Measurements from ENCODE around the gene FAM180A.
"Not testable (repeated sequence)": the region's sequence is repeated elsewhere in the genome, so short reads cannot be mapped to it uniquely, and the experiment has no call there.

The FAM180A gene

GRCh38 chr7:135741905-135742304 is 6.7 kb downstream of the FAM180A start:
- Histone ChIP-seq H3K9me3 (ENCODE audit: insufficient read depth, low read length) (no peaks in the 10 kb centered on the region), H3K4me3 (ENCODE audit: insufficient read length, low read depth) (no peak overlapping the region), H3K27me3 (ENCODE audit: insufficient read depth, insufficient read length) (no peaks in the 10 kb centered on the region), H3K36me3 (ENCODE audit: insufficient read depth, insufficient read length, low read length) (no peaks in the 10 kb centered on the region), H3K4me1 (ENCODE audit: insufficient read depth, insufficient read length) (no peaks in the 10 kb centered on the region), H3K9ac (ENCODE audit: insufficient read length, low read depth) (no peak overlapping the region)
- no peak for TF ChIP-seq ZNF274 (IDR thresholded peaks at IDR 0.05; ENCODE audit: low read depth, low read length)
- no peak for TF ChIP-seq SUZ12 (IDR thresholded peaks at IDR 0.05; ENCODE audit: extremely low read depth, insufficient read depth, insufficient read length)
- TF ChIP-seq YY1 (IDR thresholded peaks at IDR 0.05; ENCODE audit: insufficient read depth, insufficient read length): no peak
- DNase-seq (ENCODE audit: low read depth, low spot score): no peak

- Histone ChIP-seq H3K9ac (ENCODE audit: insufficient read length, low read depth) (no peak overlapping the region), H3K9me3 (ENCODE audit: insufficient read depth, low read length) (no peaks in the 10 kb centered on the region), H3K4me1 (ENCODE audit: insufficient read depth, insufficient read length) (no peaks in the 10 kb centered on the region), H3K27me3 (ENCODE audit: insufficient read depth, insufficient read length) (no peaks in the 10 kb centered on the region), H3K4me3 (ENCODE audit: insufficient read length, low read depth) (no peak overlapping the region), H3K36me3 (ENCODE audit: insufficient read depth, insufficient read length, low read length) (no peaks in the 10 kb centered on the region)
- TF ChIP-seq ZNF274 (IDR thresholded peaks at IDR 0.05; ENCODE audit: low read depth, low read length): no peak
- no peak for TF ChIP-seq YY1 (IDR thresholded peaks at IDR 0.05; ENCODE audit: insufficient read depth, insufficient read length)
- TF ChIP-seq SUZ12 (IDR thresholded peaks at IDR 0.05; ENCODE audit: extremely low read depth, insufficient read depth, insufficient read length): no peak
- no peak for DNase-seq (ENCODE audit: low read depth, low spot score)
Measured at GRCh38 chr7:135740889-135741288, 7.7 kb downstream of the FAM180A start.

- H3K36me3 ChIP-seq (ENCODE audit: insufficient read depth, insufficient read length, low read length); DNase-seq (ENCODE audit: low read depth, low spot score); H3K9ac ChIP-seq (ENCODE audit: insufficient read length, low read depth); H3K4me1 ChIP-seq (ENCODE audit: insufficient read depth, insufficient read length); H3K9me3 ChIP-seq (ENCODE audit: insufficient read depth, low read length); H3K27me3 ChIP-seq (ENCODE audit: insufficient read depth, insufficient read length); H3K4me3 ChIP-seq (ENCODE audit: insufficient read length, low read depth): not testable (repeated sequence)
Measured at GRCh38 chr7:135737306-135737647, 11.3 kb downstream of the FAM180A start.

GRCh38 chr7:135736586-135737305 is 11.9 kb downstream of the FAM180A start:
- no peak overlapping the region for H3K9ac ChIP-seq (ENCODE audit: insufficient read length, low read depth)
- no peak overlapping the region for H3K4me3 ChIP-seq (ENCODE audit: insufficient read length, low read depth)
- no peak for DNase-seq (ENCODE audit: low read depth, low spot score)
- TF ChIP-seq YY1 (IDR thresholded peaks at IDR 0.05; ENCODE audit: insufficient read depth, insufficient read length): no peak
- no peak for TF ChIP-seq SUZ12 (IDR thresholded peaks at IDR 0.05; ENCODE audit: extremely low read depth, insufficient read depth, insufficient read length)
- TF ChIP-seq ZNF274 (IDR thresholded peaks at IDR 0.05; ENCODE audit: low read depth, low read length): no peak
- H3K9me3 ChIP-seq (ENCODE audit: insufficient read depth, low read length): no peaks in the 10 kb centered on the region
- no peaks in the 10 kb centered on the region for H3K36me3 ChIP-seq (ENCODE audit: insufficient read depth, insufficient read length, low read length)
- no peaks in the 10 kb centered on the region for H3K27me3 ChIP-seq (ENCODE audit: insufficient read depth, insufficient read length)
- H3K4me1 ChIP-seq (ENCODE audit: insufficient read depth, insufficient read length): no peaks in the 10 kb centered on the region

GRCh38 chr7:135734343-135734689 is 14.3 kb downstream of the FAM180A start:
- no peak for TF ChIP-seq YY1 (IDR thresholded peaks at IDR 0.05; ENCODE audit: insufficient read depth, insufficient read length)
- TF ChIP-seq SUZ12 (IDR thresholded peaks at IDR 0.05; ENCODE audit: extremely low read depth, insufficient read depth, insufficient read length): no peak
- no peak for DNase-seq (ENCODE audit: low read depth, low spot score)
- no peaks in the 10 kb centered on the region for H3K4me1 ChIP-seq (ENCODE audit: insufficient read depth, insufficient read length)
- no peak overlapping the region for H3K9ac ChIP-seq (ENCODE audit: insufficient read length, low read depth)
- no peak overlapping the region for H3K4me3 ChIP-seq (ENCODE audit: insufficient read length, low read depth)
- H3K27me3 ChIP-seq (ENCODE audit: insufficient read depth, insufficient read length): no peaks in the 10 kb centered on the region
- H3K9me3 ChIP-seq (ENCODE audit: insufficient read depth, low read length): no peaks in the 10 kb centered on the region
- no peaks in the 10 kb centered on the region for H3K36me3 ChIP-seq (ENCODE audit: insufficient read depth, insufficient read length, low read length)

GRCh38 chr7:135733603-135734342 is 14.8 kb downstream of the FAM180A start:
- Histone ChIP-seq H3K9me3 (ENCODE audit: insufficient read depth, low read length) (no peaks in the 10 kb centered on the region), H3K36me3 (ENCODE audit: insufficient read depth, insufficient read length, low read length) (no peaks in the 10 kb centered on the region), H3K27me3 (ENCODE audit: insufficient read depth, insufficient read length) (no peaks in the 10 kb centered on the region), H3K4me3 (ENCODE audit: insufficient read length, low read depth) (no peak overlapping the region), H3K9ac (ENCODE audit: insufficient read length, low read depth) (no peak overlapping the region), H3K4me1 (ENCODE audit: insufficient read depth, insufficient read length) (no peaks in the 10 kb centered on the region)
- TF ChIP-seq SUZ12 (IDR thresholded peaks at IDR 0.05; ENCODE audit: extremely low read depth, insufficient read depth, insufficient read length): no peak
- no peak for DNase-seq (ENCODE audit: low read depth, low spot score)

- TF ChIP-seq SUZ12 (IDR thresholded peaks at IDR 0.05; ENCODE audit: extremely low read depth, insufficient read depth, insufficient read length) (no peak), ZNF274 (IDR thresholded peaks at IDR 0.05; ENCODE audit: low read depth, low read length) (no peak), YY1 (IDR thresholded peaks at IDR 0.05; ENCODE audit: insufficient read depth, insufficient read length) (no peak)
- H3K27me3 ChIP-seq (ENCODE audit: insufficient read depth, insufficient read length): no peaks in the 10 kb centered on the region
- H3K4me3 ChIP-seq (ENCODE audit: insufficient read length, low read depth): no peak overlapping the region
Measured at GRCh38 chr7:135731131-135731530, 17.5 kb downstream of the FAM180A start.

More at GRCh38 chr7:135731131-135731530, 17.5 kb downstream of the FAM180A start:
- H3K9ac ChIP-seq (ENCODE audit: insufficient read length, low read depth): no peak overlapping the region
- no peaks in the 10 kb centered on the region for H3K36me3 ChIP-seq (ENCODE audit: insufficient read depth, insufficient read length, low read length)
- no peak for DNase-seq (ENCODE audit: low read depth, low spot score)
- no peaks in the 10 kb centered on the region for H3K9me3 ChIP-seq (ENCODE audit: insufficient read depth, low read length)
- no peaks in the 10 kb centered on the region for H3K4me1 ChIP-seq (ENCODE audit: insufficient read depth, insufficient read length)
